HG03378 (cell line): ENCODE measurements around the gene KCNK15.
A peak's percentile ranks its signal among the peaks of the same experiment; 100 is the strongest.
"Not testable (repeated sequence)": the region's sequence is repeated elsewhere in the genome, so short reads cannot be mapped to it uniquely, and the experiment has no call there.

Source experiments
- ATAC-seq: cut with Tn5 transposase; IDR thresholded peaks from one replicate; pipeline ENCODE4 v1.9.1; 2021; ENCODE audit warnings: mild to moderate bottlenecking, moderate library complexity; ENCODE audit not compliant: unreplicated experiment

The KCNK15 gene

GRCh38 chr20:44745598-44746366, at the start of gene KCNK15:
Gene KCNK15 (plus strand): TSS chr20:44745865. CDS start chr20:44745911, 46 bp downstream.
- no peak for ATAC-seq

DNA sequence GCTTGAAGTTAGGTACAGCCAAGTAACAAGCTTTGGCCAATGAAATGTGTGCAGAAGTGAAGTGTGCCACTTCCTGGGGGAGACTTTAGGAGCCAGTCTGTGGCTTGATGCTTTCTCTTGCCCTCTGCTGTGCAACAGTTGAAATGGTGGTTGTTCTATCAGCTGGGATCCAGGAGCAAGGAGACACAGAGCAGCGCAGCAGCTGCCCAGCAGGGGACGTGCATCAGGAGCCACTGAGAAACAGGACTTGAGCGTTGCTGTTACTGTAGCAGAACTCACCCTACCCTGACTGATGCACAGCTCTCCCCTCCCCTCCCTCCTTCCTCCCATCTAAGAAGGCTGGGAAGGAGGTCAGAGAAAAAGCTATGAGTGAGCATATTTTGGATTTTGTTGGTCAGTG, 49.4 kb upstream of the KCNK15 start:
- no peak for ATAC-seq

DNA sequence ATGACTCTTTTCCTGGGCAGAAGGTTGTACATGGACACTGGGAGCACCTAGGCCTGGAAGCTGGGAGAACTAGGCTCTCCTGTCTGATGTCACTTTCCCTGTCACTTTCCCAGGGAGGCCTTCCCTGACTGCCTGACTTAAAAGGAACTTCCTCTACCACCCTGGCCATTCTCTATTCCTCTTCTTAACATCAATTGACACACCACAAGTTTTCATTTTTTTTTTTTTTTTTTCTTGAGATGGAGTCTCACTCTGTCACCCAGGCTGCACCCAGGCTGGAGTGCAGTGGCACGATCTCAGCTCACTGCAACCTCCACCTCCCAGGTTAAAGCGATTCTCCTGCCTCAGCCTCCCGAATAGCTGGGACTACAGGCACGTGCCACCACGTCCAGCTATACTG, 48.6 kb upstream of the KCNK15 start:
- not testable (repeated sequence) for ATAC-seq

GRCh38 chr20:44698351-44698750, 47.3 kb upstream of the KCNK15 start:
- ATAC-seq = no peak

DNA sequence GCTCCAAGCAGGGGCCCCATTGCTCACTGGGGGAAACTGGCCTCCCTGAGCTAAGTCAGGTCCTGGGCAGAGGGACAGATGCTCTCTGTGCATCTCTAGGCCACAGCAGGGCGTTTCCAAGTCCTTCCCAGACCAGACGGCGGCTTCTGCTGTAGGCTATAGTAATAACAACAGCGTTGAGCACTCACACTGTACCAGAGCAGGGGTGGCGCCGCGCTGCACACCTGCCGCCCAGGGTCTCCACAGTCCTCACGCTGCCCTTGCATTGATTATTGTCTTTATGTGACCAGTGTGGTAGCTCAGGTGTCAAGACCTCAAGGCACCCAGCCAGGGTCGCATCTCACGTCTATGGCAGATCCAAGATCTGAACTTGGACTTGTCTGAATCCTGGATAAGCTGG, 45.4 kb upstream of the KCNK15 start:
- ATAC-seq = no peak

- no peak for ATAC-seq
These were observed 44.4 kb upstream of the KCNK15 start for GRCh38 chr20:44701118-44701857.

GRCh38 chr20:44701858-44702256, 43.8 kb upstream of the KCNK15 start:
- no peak for ATAC-seq

DNA sequence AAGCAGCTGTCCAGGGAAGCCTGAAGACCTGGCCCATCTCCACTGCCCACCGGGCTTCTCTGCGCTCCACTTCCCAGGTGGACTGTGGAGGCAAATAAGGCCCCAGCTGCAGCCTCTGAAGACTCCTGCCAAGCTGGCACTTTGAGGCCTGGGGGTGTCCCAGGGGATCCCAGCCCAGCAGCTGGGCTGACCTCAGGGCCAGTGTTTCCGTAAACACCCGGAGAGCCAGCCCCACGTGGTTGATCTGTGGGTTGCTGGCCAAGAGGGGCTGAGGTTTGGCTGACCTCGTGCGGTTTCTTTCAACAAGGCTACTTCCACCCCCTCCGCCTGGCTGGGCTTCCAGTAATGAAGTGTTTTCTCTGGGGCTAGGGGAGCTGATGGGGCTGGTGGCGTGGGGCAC, 42.9 kb upstream of the KCNK15 start:
- ATAC-seq = peak; percentile 58

- ATAC-seq = no peak
These were observed 42.3 kb upstream of the KCNK15 start for GRCh38 chr20:44703183-44703925.

GRCh38 chr20:44703956-44704488, 41.6 kb upstream of the KCNK15 start:
- no peak for ATAC-seq

GRCh38 chr20:44704551-44704971, 41.1 kb upstream of the KCNK15 start:
- no peak for ATAC-seq

DNA sequence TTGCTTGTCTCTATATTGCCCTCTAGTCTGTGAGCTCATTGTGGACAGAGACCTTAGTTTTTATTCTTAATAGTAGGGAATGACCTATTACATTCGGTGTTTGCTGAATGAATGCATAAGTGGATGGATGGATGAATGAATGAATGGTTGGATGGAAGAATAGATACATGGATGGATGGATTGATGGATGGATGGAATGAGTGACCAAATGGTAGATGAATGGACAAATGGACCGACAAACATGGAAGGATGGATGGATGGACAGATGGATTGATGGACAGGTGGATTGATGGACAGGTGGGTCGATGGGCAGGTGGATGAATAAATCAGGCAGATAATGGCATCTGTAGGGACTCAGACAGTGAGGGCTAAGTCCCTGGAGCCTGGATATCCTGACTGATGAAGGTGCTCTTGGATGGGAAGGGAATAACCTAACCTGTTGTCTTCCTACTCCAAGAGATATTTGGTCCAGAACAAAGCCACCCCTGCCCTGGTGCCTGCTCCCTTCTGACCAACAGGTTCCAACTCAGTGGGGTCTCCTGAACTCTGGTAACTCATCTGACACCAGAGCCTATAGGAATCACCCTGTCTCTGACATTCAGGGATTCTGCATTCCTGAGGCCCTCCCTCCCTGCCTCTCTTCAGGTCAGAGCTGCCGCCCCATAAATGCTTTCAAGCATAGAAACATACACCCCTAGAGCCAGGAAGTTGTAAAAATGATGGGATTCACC, 40.1 kb upstream of the KCNK15 start:
- no peak for ATAC-seq

DNA sequence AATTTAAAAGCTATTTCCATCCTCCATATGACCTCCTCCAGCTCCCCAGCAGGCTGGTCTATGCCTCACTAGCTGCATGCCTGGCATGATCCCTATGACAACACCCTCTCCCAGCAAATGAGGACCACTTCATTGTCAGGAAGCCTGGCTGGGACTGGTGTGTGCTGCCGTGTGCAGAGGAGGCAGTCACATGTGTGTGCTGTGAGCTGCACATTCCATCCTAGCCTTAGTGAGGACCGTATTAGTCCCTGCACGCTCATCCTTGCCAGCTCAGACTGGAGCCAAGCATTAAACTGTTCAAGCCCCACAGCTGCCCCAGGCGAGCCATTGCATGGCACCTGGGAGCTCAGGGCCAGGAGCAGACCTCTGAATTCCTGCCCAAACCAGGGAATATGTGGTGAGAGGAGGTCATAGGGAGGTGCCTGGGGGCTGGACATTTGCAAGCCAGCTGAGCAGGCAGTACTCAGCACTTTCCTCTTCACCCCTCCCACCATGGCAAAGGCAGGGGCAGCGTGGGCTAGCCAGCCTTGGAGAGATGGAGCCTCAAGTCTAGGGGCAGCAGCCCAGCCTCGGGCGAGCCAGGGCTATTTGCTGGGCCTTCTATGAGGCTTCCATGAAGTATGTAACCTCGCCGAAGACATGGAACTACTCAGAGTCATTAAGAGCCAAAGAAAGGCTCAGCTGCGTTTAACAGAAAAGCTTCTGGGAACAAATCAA, 39.2 kb upstream of the KCNK15 start:
- ATAC-seq = no peak

DNA sequence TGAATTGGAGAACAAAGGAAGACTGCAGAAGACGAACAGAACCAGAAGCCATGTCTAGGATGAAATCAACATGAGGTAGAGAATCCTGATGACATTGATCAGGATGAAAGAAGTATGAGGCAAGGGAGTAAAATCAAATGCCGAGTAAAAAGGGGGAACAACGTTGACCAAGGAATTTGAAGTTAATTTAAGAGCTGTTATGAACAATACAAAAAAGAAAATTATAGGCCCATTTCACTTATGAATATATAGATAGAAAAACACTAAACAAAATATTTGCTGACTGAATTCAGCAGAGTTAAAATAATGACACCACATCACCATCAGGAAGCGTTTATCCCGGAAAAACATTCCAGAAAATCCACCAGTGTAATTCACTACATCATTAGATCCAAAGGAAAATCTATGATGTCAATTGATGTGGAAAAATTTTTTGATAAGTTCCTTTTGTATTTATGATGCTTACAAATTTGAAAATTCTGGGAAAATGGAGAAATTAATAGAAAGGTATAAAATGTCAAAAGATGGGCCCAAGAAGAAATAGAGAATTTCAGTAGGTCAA, 38.6 kb upstream of the KCNK15 start:
- no peak for ATAC-seq

DNA sequence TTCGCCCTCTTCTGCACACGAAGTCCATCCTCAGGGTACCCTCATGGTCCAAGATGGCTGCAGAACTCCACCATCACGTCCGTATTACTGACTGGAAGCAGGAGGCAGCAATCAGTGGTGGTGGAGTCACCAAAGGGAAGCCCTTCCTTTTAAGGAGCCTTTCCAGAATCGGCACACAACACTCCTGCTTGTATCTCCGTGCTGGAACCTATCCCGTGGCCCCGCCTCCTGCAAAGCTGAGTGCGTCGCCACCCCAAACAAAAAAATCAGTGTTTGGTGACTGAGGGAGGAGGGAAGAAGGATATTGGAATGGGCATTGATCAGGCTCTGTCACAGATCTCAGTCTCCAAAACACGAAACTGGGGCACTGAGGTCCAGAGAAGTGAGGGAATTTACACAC, 36.3 kb upstream of the KCNK15 start:
- no peak for ATAC-seq

DNA sequence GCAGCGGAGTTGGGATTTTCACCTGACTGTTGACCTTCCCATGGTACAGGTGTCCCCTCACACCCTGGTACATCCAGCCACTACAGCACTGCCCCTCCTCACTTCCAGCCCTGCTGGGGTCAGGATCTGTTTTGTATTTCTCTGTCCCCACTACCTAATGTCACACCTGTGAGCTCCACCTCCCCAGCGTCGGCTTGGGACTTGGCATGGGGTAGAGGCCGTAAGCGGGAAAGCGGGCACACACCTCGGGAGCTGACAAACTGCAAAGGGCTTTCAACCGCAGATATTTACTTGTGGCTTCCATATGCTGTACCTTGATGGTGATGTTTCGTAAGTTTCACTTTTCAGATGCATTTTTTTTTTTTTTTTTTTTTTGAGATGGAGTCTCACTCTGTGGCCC, 35.9 kb upstream of the KCNK15 start:
- no peak for ATAC-seq

DNA sequence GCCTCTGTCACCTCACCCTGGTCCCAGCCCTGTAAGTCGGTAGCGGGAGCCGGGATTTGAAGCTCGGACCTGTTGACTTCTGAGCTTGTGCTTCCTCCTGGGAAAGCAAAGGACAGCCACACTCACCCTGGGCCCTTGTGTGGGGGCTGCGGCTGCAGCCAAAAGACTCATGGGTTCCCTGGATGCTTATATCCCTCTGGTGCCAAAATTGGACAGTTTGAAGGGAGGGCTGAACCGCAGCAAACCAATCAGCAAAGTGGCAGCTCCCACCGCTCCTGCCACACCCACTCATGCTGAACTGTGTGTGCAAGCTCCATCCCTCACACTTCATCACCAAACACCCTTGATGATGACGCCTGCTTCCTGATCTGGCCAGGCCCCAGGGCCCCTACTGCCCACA, 34.4 kb upstream of the KCNK15 start:
- no peak for ATAC-seq

GRCh38 chr20:44714102-44714700, 31.5 kb upstream of the KCNK15 start:
- ATAC-seq = no peak
